IMR-90 (cell line): Measurements from ENCODE around the gene VDAC1. TPM values are rescaled to one million over a fixed set of nuclear protein-coding genes. Genes with fewer than 3 reads are reported as not detected.

Experiments used
- ATAC-seq: fragments of 200-7000 bp; cut with Tn5 transposase; 2 replicates; pipeline ENCODE4 v1.9.1; 2020; ENCODE audit warnings: low read depth, mild to moderate bottlenecking, moderate library complexity
- BruUV-seq: library from RNA; stranded (reverse); fragments of 400-500 nt; replicated peaks from 2 replicates; lab custom pipeline; 2021; lab: Mats Ljungman, UMichigan
- CTCF ChIA-PET: fragments of 300-600 bp; formaldehyde crosslinking; extraction: SDS; loops from one replicate; lab custom pipeline; 2021; ENCODE audit warnings: antibody characterized with exemption; lab: Yijun Ruan, JAX
- POLR2A ChIA-PET: fragments of 300-600 bp; sonication (Branson Sonifier 250); formaldehyde crosslinking; loops from one replicate; lab custom pipeline; 2022; ENCODE audit warnings: antibody characterized with exemption; ENCODE audit not compliant: unreplicated experiment; lab: Charles Lee
- DNase-seq: peaks from one replicate; pipeline ENCODE4 v3.0.0; 2013
- H2AFZ ChIP-seq: replicated peaks from 2 replicates; pipeline ENCODE3; 2013; ENCODE audit warnings: low read length, mild to moderate bottlenecking; ENCODE audit not compliant: poor library complexity
- H2AK5ac ChIP-seq: 2 replicates; pipeline ENCODE4 v1.6.1; 2013; ENCODE audit warnings: low read depth, low read length, inconsistent platforms
- H2AK9ac ChIP-seq: replicated peaks from 2 replicates; pipeline ENCODE3; 2013; ENCODE audit warnings: mild to moderate bottlenecking, low read depth, low read length, moderate library complexity; ENCODE audit not compliant: poor library complexity
- H2BK120ac ChIP-seq: 2 replicates; pipeline ENCODE4 v1.6.1; 2013; ENCODE audit warnings: low read depth, low read length, inconsistent platforms
- H2BK15ac ChIP-seq: 3 replicates; pipeline ENCODE4 v1.6.1; 2013; ENCODE audit warnings: low read depth, low read length, inconsistent platforms
- H2BK20ac ChIP-seq: 2 replicates; pipeline ENCODE4 v1.6.1; 2013; ENCODE audit warnings: low read depth, mild to moderate bottlenecking, inconsistent platforms, low read length, moderate library complexity
- H2BK5ac ChIP-seq: 2 replicates; pipeline ENCODE4 v1.6.1; 2013; ENCODE audit warnings: mild to moderate bottlenecking, low read depth, low read length, inconsistent platforms; ENCODE audit not compliant: poor library complexity, severe bottlenecking
- H3K14ac ChIP-seq: replicated peaks from 2 replicates; pipeline ENCODE4 v1.6.1; 2013; ENCODE audit warnings: low read depth, low read length, inconsistent platforms
- H3K18ac ChIP-seq: 2 replicates; pipeline ENCODE4 v1.6.1; 2013; ENCODE audit warnings: low read depth, low read length, control low read depth
- H3K23ac ChIP-seq: 2 replicates; pipeline ENCODE4 v1.6.1; 2013; ENCODE audit warnings: low read depth, low read length, inconsistent platforms
- H3K27ac ChIP-seq: 2 replicates; pipeline ENCODE4 v1.5.1; 2013; ENCODE audit warnings: mild to moderate bottlenecking, control low read depth, low read length; ENCODE audit not compliant: insufficient read depth
- H3K27me3 ChIP-seq: 2 replicates; pipeline ENCODE4 v1.6.1; 2013; ENCODE audit warnings: low read length; ENCODE audit not compliant: control insufficient read depth, insufficient read depth
- H3K36me3 ChIP-seq: 2 replicates; pipeline ENCODE4 v1.6.1; 2013; ENCODE audit warnings: low read length, mixed read lengths; ENCODE audit not compliant: control insufficient read depth, insufficient read depth
- H3K4ac ChIP-seq: 2 replicates; pipeline ENCODE4 v1.6.1; 2013; ENCODE audit warnings: low read depth, low read length, inconsistent platforms
- H3K4me1 ChIP-seq: 2 replicates; pipeline ENCODE4 v1.6.1; 2013; ENCODE audit warnings: low read length, mixed read lengths; ENCODE audit not compliant: control insufficient read depth, insufficient read depth
- H3K4me2 ChIP-seq: 2 replicates; pipeline ENCODE4 v1.6.1; 2013; ENCODE audit warnings: low read depth, mild to moderate bottlenecking, control low read depth, low read length, moderate library complexity
- H3K4me3 ChIP-seq: 2 replicates; pipeline ENCODE4 v1.5.1; 2013; ENCODE audit warnings: low read depth, mild to moderate bottlenecking, control low read depth, low read length, moderate library complexity; ENCODE audit not compliant: insufficient read depth
- H3K56ac ChIP-seq: 2 replicates; pipeline ENCODE4 v1.6.1; 2013; ENCODE audit warnings: low read length, inconsistent platforms; ENCODE audit not compliant: insufficient read depth; ENCODE audit errors: extremely low read depth
- H3K79me1 ChIP-seq, 2 experiments: 2 replicates each; pipeline ENCODE4 v1.6.1; 2013; ENCODE audit warnings: low read length in 2 of 2, inconsistent platforms in 1 of 2, low read depth in 1 of 2
- H3K9ac ChIP-seq: 2 replicates; pipeline ENCODE4 v1.6.1; 2013; ENCODE audit warnings: low read depth, low read length, control low read depth
- H3K9me1 ChIP-seq: 2 replicates; pipeline ENCODE4 v1.6.1; 2013; ENCODE audit warnings: low read length, inconsistent platforms; ENCODE audit not compliant: insufficient read depth
- H3K9me3 ChIP-seq: 2 replicates; pipeline ENCODE4 v1.6.1; 2013; ENCODE audit warnings: low read length; ENCODE audit not compliant: control insufficient read depth, insufficient read depth
- H4K20me1 ChIP-seq: 2 replicates; pipeline ENCODE4 v1.6.1; 2013; ENCODE audit warnings: low read length, inconsistent platforms; ENCODE audit not compliant: insufficient read depth
- H4K5ac ChIP-seq: 2 replicates; pipeline ENCODE4 v1.6.1; 2013; ENCODE audit warnings: mild to moderate bottlenecking, low read depth, low read length, control low read depth
- H4K8ac ChIP-seq, 2 experiments: 2 replicates each; pipeline ENCODE4 v1.6.1; 2013; ENCODE audit warnings: low read depth in 2 of 2, low read length in 2 of 2, control low read depth in 1 of 2, inconsistent platforms in 1 of 2
- H4K91ac ChIP-seq: 2 replicates; pipeline ENCODE4 v1.6.1; 2013; ENCODE audit warnings: low read depth, low read length, inconsistent platforms; ENCODE audit not compliant: insufficient read depth
- BHLHE40 ChIP-seq: fragments of 150-350 bp; IDR thresholded peaks from 2 replicates; pipeline ENCODE4 v1.6.1; 2016; ENCODE audit warnings: mild to moderate bottlenecking, low read depth, low read length
- CEBPB ChIP-seq: IDR thresholded peaks from 2 replicates; pipeline ENCODE4 v1.6.1; 2012; ENCODE audit warnings: low read depth, low read length, improper control_type of control experiment
- CHD1 ChIP-seq: IDR thresholded peaks from 2 replicates; pipeline ENCODE4 v1.6.1; 2012; ENCODE audit warnings: low read depth, low read length, improper control_type of control experiment
- CTCF ChIP-seq: conservative IDR thresholded peaks from 2 replicates; pipeline ENCODE4 v1.5.1; 2012; ENCODE audit warnings: mild to moderate bottlenecking, low read depth, low read length, improper control_type of control experiment
- FOS ChIP-seq: fragments of 150-350 bp; IDR thresholded peaks from 2 replicates; pipeline ENCODE4 v1.6.1; 2016; ENCODE audit warnings: low read depth, low read length
- MXI1 ChIP-seq: IDR thresholded peaks from 2 replicates; pipeline ENCODE4 v1.6.1; 2012; ENCODE audit warnings: low read depth, mild to moderate bottlenecking, low read length, moderate library complexity, borderline replicate concordance
- NFE2L2 ChIP-seq: fragments of 150-350 bp; IDR thresholded peaks from 2 replicates; pipeline ENCODE4 v1.6.1; 2016; ENCODE audit warnings: low read depth, mild to moderate bottlenecking, low read length
- POLR2A ChIP-seq: IDR thresholded peaks from 2 replicates; pipeline ENCODE4 v1.6.1; 2012; ENCODE audit warnings: mild to moderate bottlenecking, low read depth, low read length
- WGBS, 2 experiments: methylation state at CpG; one replicate each; pipeline versions ENCODE4 v1.1.5 to v1.1.7; 2013; ENCODE audit warnings: missing lambda C conversion rate in 2 of 2; ENCODE audit not compliant: insufficient read length in 1 of 2; ENCODE audit errors: extremely low coverage in 2 of 2; 5-methylcytosine and 5-hydroxymethylcytosine counted together
- dilution Hi-C: fragments of 300-500 bp; cut with HindIII; formaldehyde crosslinking; loops from one replicate; pipeline ENCODE4 v1.14.3; 2018; ENCODE audit warnings: low sequenced_read_pairs; ENCODE audit not compliant: unreplicated experiment
- in situ Hi-C: fragments of 300-500 bp; cut with MboI; formaldehyde crosslinking; loops from 3 replicates; pipeline ENCODE4 v1.14.3; 2019; ENCODE audit warnings: low sequenced_read_pairs, inconsistent platforms, mixed read lengths
- intact Hi-C: fragments of 100-400 bp; cut with micrococcal nuclease; formaldehyde crosslinking; loops from 2 replicates; pipeline ENCODE4 v1.10.0; 2022
- polyA plus RNA-seq, 3 experiments: library from polyadenylated mRNA; depleted of rRNA; stranded (reverse); fragments of >200 nt; gene quantifications; 2 replicates each; pipeline ENCODE4 v1.2.3, GENCODE V29; 2012; ENCODE audit warnings: low replicate concordance in 1 of 3
- total RNA-seq: library from RNA; depleted of rRNA; stranded (reverse); fragments of >200 nt; gene quantifications from 2 replicates; pipeline ENCODE4 v1.2.3, GENCODE V29; 2012

VDAC1 gene
- total and polyA plus RNA-seq, 2 of the 4 experiments (the other 2 are of a cell fraction) = 289 to 365 TPM

DNA sequence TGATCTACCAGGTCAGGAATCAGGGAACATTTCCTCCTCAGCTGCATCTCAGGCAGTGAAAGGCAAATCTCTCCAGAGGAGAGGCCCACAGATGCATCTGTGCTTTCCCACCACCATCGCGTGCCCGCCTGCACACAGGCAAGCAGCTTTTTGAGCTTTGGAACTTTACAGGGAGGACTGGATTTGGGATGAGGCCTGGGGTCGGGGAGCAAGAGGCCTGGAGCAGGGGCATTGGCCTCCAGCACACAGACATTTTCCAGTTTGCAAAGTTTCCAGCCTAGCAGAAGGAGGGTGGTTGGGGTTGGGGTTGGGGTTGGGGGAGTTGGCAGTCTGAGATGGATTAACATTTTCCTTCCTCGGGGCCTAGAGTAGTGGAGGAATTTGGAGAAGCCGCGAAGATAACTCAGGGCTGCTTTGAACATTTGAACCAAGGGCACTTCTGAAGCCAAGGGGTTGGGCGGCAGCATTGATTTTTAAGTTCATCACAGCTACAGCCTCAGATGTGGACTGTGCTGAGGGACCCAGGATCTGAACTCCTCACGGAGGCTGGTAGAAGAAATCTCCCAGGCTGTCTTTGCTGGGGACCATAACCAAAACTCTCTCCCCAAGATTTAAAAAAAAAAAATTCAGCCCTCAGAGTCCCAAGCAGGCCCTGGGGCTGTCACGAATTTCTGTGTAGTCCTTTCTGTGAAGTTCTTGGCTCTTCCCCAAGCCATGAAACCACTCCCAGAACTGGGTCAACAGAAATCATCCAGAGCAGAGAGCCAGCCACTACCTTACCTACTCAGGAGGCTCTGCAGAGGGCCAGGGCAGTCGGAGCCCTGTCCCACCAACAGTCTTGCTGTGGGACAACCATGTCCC, 61.9 kb downstream of the VDAC1 start:
- BruUV-seq = no TSS peak
- ChIA-PET POLR2A (no interaction called here), CTCF (no interaction called here)
- H2BK15ac ChIP-seq = no peak overlapping the region
- H3K4ac ChIP-seq = no peak overlapping the region
- H2BK120ac ChIP-seq = no peak overlapping the region
- H4K5ac ChIP-seq = no peak overlapping the region
- no peaks in the 10 kb centered on the region for H3K36me3 ChIP-seq
- DNase-seq = no peak
- H4K20me1 ChIP-seq = no peaks in the 10 kb centered on the region
- no peak overlapping the region for H2AFZ ChIP-seq
- H3K23ac ChIP-seq = no peak overlapping the region
- 80% methylated on average over 1 of the region's 11 CpGs; no CpG with 5 or more reads in 1 of the 2 experiments for WGBS, 2 experiments
- no peak overlapping the region for H3K56ac ChIP-seq
- peaks cover 12% of the 10 kb centered on the region for H3K27me3 ChIP-seq
- no peak overlapping the region for H3K18ac ChIP-seq
- no peak overlapping the region for H4K91ac ChIP-seq
- H3K79me1 ChIP-seq = no peaks in the 10 kb centered on the region
- TF ChIP-seq CHD1 (no peak), CTCF (no peak), BHLHE40 (no peak), FOS (no peak), POLR2A (no peak), NFE2L2 (no peak), CEBPB (no peak), MXI1 (no peak)
- dilution Hi-C loops = no loop called here
- no peak overlapping the region for H4K8ac ChIP-seq
- no peak overlapping the region for H3K4me3 ChIP-seq
- no peak overlapping the region for H2AK5ac ChIP-seq
- intact Hi-C loops = loop anchor here (5.0 to 10.0 kb wide), 3 partner anchors 188 to 831 kb away; no protein-coding TSS in a partner anchor
- in situ Hi-C loops = loop anchor here (10.0 kb wide), 2 partner anchors 518 to 828 kb away; no protein-coding TSS in a partner anchor
- H3K14ac ChIP-seq = no peak overlapping the region
- ATAC-seq = no peak
- H2AK9ac ChIP-seq = no peak overlapping the region
- H2BK5ac ChIP-seq = no peak overlapping the region
- 0 out of 2 replicates have a peak, but pooled peaks cover 2% of the 10 kb centered on the region for H3K4me1 ChIP-seq
- H3K9me1 ChIP-seq = no peaks in the 10 kb centered on the region; the same call in 1 of the 2 replicates
- H3K9me3 ChIP-seq = no peaks in the 10 kb centered on the region
- H3K4me2 ChIP-seq = no peak overlapping the region
- H3K9ac ChIP-seq = no peak overlapping the region
- no peak overlapping the region for H3K27ac ChIP-seq
- no peak overlapping the region for H2BK20ac ChIP-seq
